Trophoblast cell (in vitro differentiated cells and primary cell): Measurements from ENCODE around the gene XAGE1B. TPM values are rescaled to one million over a fixed set of nuclear protein-coding genes. Genes with fewer than 3 reads are reported as not detected.
"Not testable (repeated sequence)": the region's sequence is repeated elsewhere in the genome, so short reads cannot be mapped to it uniquely, and the experiment has no call there.

Experiments
- DNase-seq, 2 donors: peaks; one replicate each; pipeline ENCODE4 v3.0.0-alpha.2; 2016
- H2AFZ ChIP-seq: 2 replicates; pipeline ENCODE4 v1.6.1; 2013; ENCODE audit warnings: low read length, moderate library complexity, mild to moderate bottlenecking; ENCODE audit not compliant: insufficient read depth, poor library complexity
- H2AK5ac ChIP-seq: 2 replicates; pipeline ENCODE4 v1.6.1; 2013; ENCODE audit warnings: mild to moderate bottlenecking, low read length
- H2BK120ac ChIP-seq: 2 replicates; pipeline ENCODE4 v1.6.1; 2013; ENCODE audit warnings: low read length, mild to moderate bottlenecking, moderate library complexity; ENCODE audit not compliant: insufficient read depth, poor library complexity
- H2BK12ac ChIP-seq: 2 replicates; pipeline ENCODE4 v1.6.1; 2013; ENCODE audit warnings: mild to moderate bottlenecking, low read length, moderate library complexity
- H2BK5ac ChIP-seq: 2 replicates; pipeline ENCODE4 v1.6.1; 2013; ENCODE audit warnings: low read length, low read depth, moderate library complexity, mild to moderate bottlenecking; ENCODE audit not compliant: poor library complexity
- H3K14ac ChIP-seq: 2 replicates; pipeline ENCODE4 v1.6.1; 2013; ENCODE audit warnings: mild to moderate bottlenecking, low read length
- H3K18ac ChIP-seq: 2 replicates; pipeline ENCODE4 v1.6.1; 2013; ENCODE audit warnings: mild to moderate bottlenecking, low read length
- H3K23ac ChIP-seq: 2 replicates; pipeline ENCODE4 v1.6.1; 2013; ENCODE audit warnings: low read length
- H3K27ac ChIP-seq: 2 replicates; pipeline ENCODE4 v1.5.1; 2013; ENCODE audit warnings: low read depth, mild to moderate bottlenecking, inconsistent platforms, low read length, moderate library complexity
- H3K27me3 ChIP-seq: 2 replicates; pipeline ENCODE4 v1.6.1; 2013; ENCODE audit warnings: inconsistent platforms, mild to moderate bottlenecking, low read length, moderate library complexity; ENCODE audit not compliant: insufficient read depth
- H3K36me3 ChIP-seq, 2 experiments: 1 replicate in 1 of 2; 2 replicates in 1 of 2; pipeline ENCODE4 v1.6.1; 2013; ENCODE audit warnings: low read length in 2 of 2, mild to moderate bottlenecking in 2 of 2, moderate library complexity in 1 of 2; ENCODE audit not compliant: insufficient read depth in 2 of 2, control insufficient read depth in 1 of 2
- H3K4ac ChIP-seq: 2 replicates; pipeline ENCODE4 v1.6.1; 2013; ENCODE audit warnings: low read depth, mild to moderate bottlenecking, low read length, moderate library complexity
- H3K4me1 ChIP-seq, 2 experiments: 1 replicate in 1 of 2; 2 replicates in 1 of 2; pipeline ENCODE4 v1.6.1; 2013; ENCODE audit warnings: low read length in 2 of 2, mild to moderate bottlenecking in 2 of 2, moderate library complexity in 1 of 2; ENCODE audit not compliant: insufficient read depth in 2 of 2, control insufficient read depth in 1 of 2
- H3K4me2 ChIP-seq: 2 replicates; pipeline ENCODE4 v1.6.1; 2013; ENCODE audit warnings: inconsistent platforms, mild to moderate bottlenecking, low read length, moderate library complexity
- H3K4me3 ChIP-seq: 2 replicates; pipeline ENCODE4 v1.5.1; 2013; ENCODE audit warnings: mild to moderate bottlenecking, low read depth, low read length, inconsistent platforms
- H3K79me1 ChIP-seq: one replicate; pipeline ENCODE4 v1.6.1; 2013; ENCODE audit warnings: low read length
- H3K79me2 ChIP-seq: 2 replicates; pipeline ENCODE4 v1.6.1; 2013; ENCODE audit warnings: low read length, mild to moderate bottlenecking; ENCODE audit not compliant: control insufficient read depth, insufficient read depth, poor library complexity
- H3K9ac ChIP-seq: 2 replicates; pipeline ENCODE4 v1.6.1; 2013; ENCODE audit warnings: mild to moderate bottlenecking, low read length
- H3K9me3 ChIP-seq: 2 replicates; pipeline ENCODE4 v1.6.1; 2013; ENCODE audit warnings: low read depth, mild to moderate bottlenecking, control low read depth, inconsistent platforms, low read length; ENCODE audit not compliant: insufficient read depth
- H4K12ac ChIP-seq: 2 replicates; pipeline ENCODE4 v1.6.1; 2013; ENCODE audit warnings: low read depth, mild to moderate bottlenecking, low read length, moderate library complexity
- H4K8ac ChIP-seq: 2 replicates; pipeline ENCODE4 v1.6.1; 2013; ENCODE audit warnings: low read depth, mild to moderate bottlenecking, low read length, moderate library complexity
- H4K91ac ChIP-seq: one replicate; pipeline ENCODE4 v1.6.1; 2013; ENCODE audit warnings: low read depth, mild to moderate bottlenecking, low read length, moderate library complexity
- WGBS: extraction: QIAGEN DNeasy Blood & Tissue Kit; methylation state at CpG from one replicate; pipeline ENCODE4 v1.1.7; 2013; ENCODE audit warnings: missing lambda C conversion rate; ENCODE audit not compliant: insufficient read length, insufficient coverage; ENCODE audit errors: extremely low coverage; 5-methylcytosine and 5-hydroxymethylcytosine counted together
- polyA plus RNA-seq: library from polyadenylated mRNA; stranded (reverse); fragments of 200-250 nt; gene quantifications from 2 replicates; pipeline ENCODE4 v1.2.3, GENCODE V29; 2013

The XAGE1B gene, protein sequence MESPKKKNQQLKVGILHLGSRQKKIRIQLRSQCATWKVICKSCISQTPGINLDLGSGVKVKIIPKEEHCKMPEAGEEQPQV
- not detected in 2 replicates for polyA plus RNA-seq

DNA sequence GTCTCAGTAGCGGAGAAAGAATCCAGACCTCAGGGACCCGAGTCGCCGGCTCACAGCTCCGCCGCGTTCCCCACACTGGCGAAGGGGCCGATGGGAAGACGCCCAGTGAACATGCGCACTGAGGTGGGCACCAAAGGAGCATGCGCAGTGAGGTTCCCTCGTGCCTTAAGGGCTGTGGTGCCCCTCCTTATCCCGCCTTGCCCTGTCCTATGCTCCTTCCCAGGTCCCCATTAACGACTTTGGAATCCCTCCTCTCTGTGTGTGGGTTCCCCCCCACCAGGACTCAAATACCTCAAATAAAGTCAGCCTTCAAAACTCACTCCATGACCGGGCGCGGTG lies at the start of gene XAGE1B:
Gene XAGE1B, minus strand, starts transcription at position 77 of the 339 bp plus-strand sequence. CDS start 1,536 bp downstream, outside the sequence.
- WGBS = no CpG with 5 or more reads among the region's 18 CpGs
- not testable (repeated sequence) for H3K14ac ChIP-seq, H3K18ac ChIP-seq, H4K91ac ChIP-seq, H3K23ac ChIP-seq, H2BK12ac ChIP-seq, H3K9ac ChIP-seq, H3K79me1 ChIP-seq, H3K27me3 ChIP-seq, H3K36me3 ChIP-seq, H2AFZ ChIP-seq, H2BK5ac ChIP-seq, H3K4me3 ChIP-seq, H3K79me2 ChIP-seq, DNase-seq, H3K4me2 ChIP-seq, H3K9me3 ChIP-seq, H3K4me1 ChIP-seq, H4K8ac ChIP-seq, H2BK120ac ChIP-seq, H4K12ac ChIP-seq, H3K4ac ChIP-seq, H2AK5ac ChIP-seq, H3K27ac ChIP-seq

DNA sequence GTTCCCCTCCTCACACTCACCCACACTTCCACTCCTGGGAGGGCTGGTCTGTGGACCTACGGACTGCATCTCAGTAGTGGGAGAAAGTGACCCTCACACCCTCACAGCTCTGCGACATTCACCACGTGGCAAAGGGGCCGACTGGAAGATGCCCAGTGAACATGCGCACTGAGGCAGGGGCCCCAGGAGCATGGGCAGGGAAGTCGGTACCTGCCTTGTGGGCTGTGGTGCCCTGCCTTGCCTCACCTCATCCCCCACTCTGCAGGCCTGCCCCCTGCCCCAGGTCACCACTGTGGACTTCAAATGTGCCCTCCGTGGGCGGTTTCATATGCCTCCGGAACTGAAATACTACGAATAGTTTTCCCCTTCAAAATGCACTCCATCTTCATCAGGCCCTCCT lies 46.2 kb upstream of the XAGE1B start:
- Histone ChIP-seq H3K27me3 (no peaks in the 10 kb centered on the region), H3K4me2 (no peak overlapping the region), H4K8ac (no peak overlapping the region), H3K79me1 (no peaks in the 10 kb centered on the region), H2BK12ac (no peak overlapping the region), H3K36me3 (no peaks in the 10 kb centered on the region), H3K18ac (no peak overlapping the region), H3K9ac (no peak overlapping the region), H4K12ac (no peak overlapping the region), H3K14ac (no peak overlapping the region), H3K23ac (no peak overlapping the region), H3K79me2 (no peaks in the 10 kb centered on the region), H2BK5ac (no peak overlapping the region), H2AK5ac (no peak overlapping the region), H3K9me3 (no peaks in the 10 kb centered on the region), H2BK120ac (no peak overlapping the region), H3K27ac (no peak overlapping the region), H3K4ac (no peak overlapping the region), H3K4me3 (no peak overlapping the region), H4K91ac (no peak overlapping the region), H3K4me1 (no peaks in the 10 kb centered on the region), H2AFZ (no peak overlapping the region)
- WGBS = no CpG with 5 or more reads among the region's 10 CpGs
- no peak for DNase-seq

DNA sequence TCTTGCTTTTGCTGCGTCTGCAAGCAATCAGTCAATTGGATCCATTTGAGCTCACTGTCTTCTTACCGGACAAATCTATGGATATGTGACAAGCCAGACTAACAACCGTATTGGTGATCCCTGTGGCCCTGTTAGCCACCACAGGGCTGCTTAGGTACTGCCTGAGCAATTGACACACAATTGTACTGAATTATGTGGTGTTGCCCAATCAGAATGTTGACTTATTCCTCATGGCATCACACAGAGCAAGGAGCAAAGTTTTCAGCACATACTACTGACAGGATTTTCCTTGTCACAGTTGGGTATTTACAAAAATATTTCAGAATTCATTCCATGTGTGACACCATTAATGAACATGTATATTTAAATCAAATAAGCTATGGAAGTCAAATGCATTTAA lies 41.3 kb upstream of the XAGE1B start:
- WGBS = no CpG with 5 or more reads among the region's 3 CpGs
- H3K79me1 ChIP-seq = no peaks in the 10 kb centered on the region
- no peak overlapping the region for H3K9ac ChIP-seq
- no peak overlapping the region for H3K4ac ChIP-seq
- no peaks in the 10 kb centered on the region for H3K27me3 ChIP-seq
- no peak overlapping the region for H2BK12ac ChIP-seq
- no peak overlapping the region for H3K23ac ChIP-seq
- H3K4me2 ChIP-seq = no peak overlapping the region
- no peak overlapping the region for H4K91ac ChIP-seq
- no peak overlapping the region for H3K18ac ChIP-seq
- H2BK120ac ChIP-seq = no peak overlapping the region
- H3K9me3 ChIP-seq = no peaks in the 10 kb centered on the region
- no peak overlapping the region for H3K4me3 ChIP-seq
- H3K27ac ChIP-seq = no peak overlapping the region
- no peak overlapping the region for H2AK5ac ChIP-seq
- no peak overlapping the region for H4K12ac ChIP-seq
- no peak overlapping the region for H2AFZ ChIP-seq
- peak in 1 of 2 donors; percentile 27 for DNase-seq
- H3K4me1 ChIP-seq = no peaks in the 10 kb centered on the region
- no peaks in the 10 kb centered on the region for H3K79me2 ChIP-seq
- no peak overlapping the region for H2BK5ac ChIP-seq
- no peaks in the 10 kb centered on the region for H3K36me3 ChIP-seq
- no peak overlapping the region for H4K8ac ChIP-seq
- H3K14ac ChIP-seq = no peak overlapping the region

DNA sequence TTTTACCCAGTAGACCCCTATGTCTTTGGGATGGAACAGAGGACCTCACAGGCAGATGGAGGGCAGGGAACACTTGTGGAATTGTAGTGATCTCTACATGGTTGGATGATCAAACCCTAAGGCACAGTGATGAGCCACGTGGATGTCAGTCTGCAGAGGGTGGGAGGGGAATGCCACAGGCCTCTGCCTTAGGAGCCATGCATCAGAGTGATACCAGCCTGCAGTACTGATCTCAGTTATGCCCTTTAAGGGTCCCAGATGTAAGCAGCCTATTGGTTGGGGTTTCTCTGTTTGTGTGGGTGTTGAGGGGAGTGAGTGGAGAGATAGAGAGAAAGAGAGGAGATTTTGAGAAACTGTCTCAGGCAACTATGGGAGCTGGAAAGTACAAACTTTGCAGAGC lies 39.9 kb upstream of the XAGE1B start:
- H3K36me3 ChIP-seq = no peaks in the 10 kb centered on the region
- H3K79me1 ChIP-seq = no peaks in the 10 kb centered on the region
- H3K9ac ChIP-seq = no peak overlapping the region
- no peaks in the 10 kb centered on the region for H3K27me3 ChIP-seq
- no peaks in the 10 kb centered on the region for H3K9me3 ChIP-seq
- H4K12ac ChIP-seq = no peak overlapping the region
- H3K4ac ChIP-seq = no peak overlapping the region
- WGBS = no CpG with 5 or more reads among the region's 1 CpG
- no peaks in the 10 kb centered on the region for H3K4me1 ChIP-seq
- H3K4me2 ChIP-seq = no peak overlapping the region
- no peak overlapping the region for H2BK5ac ChIP-seq
- no peaks in the 10 kb centered on the region for H3K79me2 ChIP-seq
- H4K91ac ChIP-seq = no peak overlapping the region
- H3K18ac ChIP-seq = no peak overlapping the region
- no peak for DNase-seq
- no peak overlapping the region for H3K23ac ChIP-seq
- no peak overlapping the region for H3K4me3 ChIP-seq
- no peak overlapping the region for H4K8ac ChIP-seq
- no peak overlapping the region for H2BK120ac ChIP-seq
- H2AK5ac ChIP-seq = no peak overlapping the region
- no peak overlapping the region for H2AFZ ChIP-seq
- H3K27ac ChIP-seq = no peak overlapping the region
- H3K14ac ChIP-seq = no peak overlapping the region
- no peak overlapping the region for H2BK12ac ChIP-seq
